ENCODE results near the gene TNS3. TPM values are rescaled to one million over a fixed set of nuclear protein-coding genes. Genes with fewer than 3 reads are reported as not detected.

The TNS3 gene
- total and polyA plus RNA-seq, 2 donors (not counting 1 experiment from before 2014, with no cell fraction given), result 11.4 to 77.5 TPM

GRCh38 chr7:47539398-47540052 lies 42.4 kb downstream of the TNS3 start:
- ATAC-seq (ENCODE audit: low read depth) (no peak), DNase-seq (no peak)
- no peak overlapping the region for H3K27ac Mint-ChIP-seq
- TF ChIP-seq CTCF (IDR thresholded peaks at IDR 0.05) (no peak), EZH2 (IDR thresholded peaks at IDR 0.05; ENCODE audit: borderline replicate concordance, insufficient read depth, low read depth, low read length, poor library complexity, severe bottlenecking) (no peak)
- H4K20me1 ChIP-seq (ENCODE audit: control insufficient read depth, insufficient read depth, low read length, poor library complexity, severe bottlenecking), result peaks cover 22% of the 10 kb centered on the region
- H3K27me3 Mint-ChIP-seq, result peaks cover 5% of the 10 kb centered on the region
- H3K4me1 ChIP-seq (ENCODE audit: control insufficient read depth in 2 of 2, insufficient read depth in 2 of 2, low read length in 2 of 2), result peaks cover 17 to 26% of the 10 kb centered on the region in 2 donors
- no peak overlapping the region for H3K4me2 ChIP-seq (replicated peaks; ENCODE audit: low read depth, low read length, poor library complexity, severe bottlenecking)
- peaks cover 48% of the 10 kb centered on the region for H3K79me2 ChIP-seq (ENCODE audit: control insufficient read depth, insufficient read depth, low read length)
- H3K4me3 Mint-ChIP-seq, result no peak overlapping the region
- peaks cover 0 to 19% (median 7%) of the 10 kb centered on the region in 4 experiments for H3K27me3 ChIP-seq (replicated peaks in 1 of 4; ENCODE audit: control extremely low read depth in 1 of 4, control insufficient read depth in 3 of 4, insufficient read depth in 4 of 4, low read length in 3 of 4)
- ChIA-PET CTCF (interaction anchor here (1.3 kb wide), 1 partner anchor 58 kb away, joined by 5 read pairs; no protein-coding TSS in a partner anchor), POLR2A (no interaction called here)
- H3K27ac ChIP-seq (ENCODE audit: low read length in 2 of 2), result no peak overlapping the region
- no peaks in the 10 kb centered on the region for H3K36me3 ChIP-seq (replicated peaks in 1 of 2; ENCODE audit: control extremely low read depth in 1 of 2, control insufficient read depth in 1 of 2, extremely low read depth in 1 of 2, insufficient read depth in 2 of 2, low read length in 1 of 2)
- peaks cover 59% of the 10 kb centered on the region for H3K4me1 Mint-ChIP-seq
- no peak overlapping the region for H3K9ac ChIP-seq (ENCODE audit: low read length)
- intact Hi-C loops (cut with micrococcal nuclease), result no loop called here
- H3K9me3 Mint-ChIP-seq (ENCODE audit: insufficient read depth), result no peaks in the 10 kb centered on the region
- no peak overlapping the region for H3K4me3 ChIP-seq (ENCODE audit: control extremely low read depth in 1 of 5, extremely low read depth in 1 of 5, insufficient read depth in 1 of 5, low read depth in 2 of 5, low read length in 4 of 5)
- peaks cover 0 to 4% (median 0%) of the 10 kb centered on the region in 3 donors for H3K9me3 ChIP-seq (ENCODE audit: control extremely low read depth in 1 of 3, control insufficient read depth in 2 of 3, insufficient read depth in 1 of 3, low read length in 2 of 3)
- no peak overlapping the region for H2AFZ ChIP-seq (ENCODE audit: insufficient read depth, low read depth, low read length, poor library complexity, severe bottlenecking)
- WGBS (ENCODE audit: insufficient coverage), result 97% methylated on average over 7 of the region's 9 CpGs

DNA sequence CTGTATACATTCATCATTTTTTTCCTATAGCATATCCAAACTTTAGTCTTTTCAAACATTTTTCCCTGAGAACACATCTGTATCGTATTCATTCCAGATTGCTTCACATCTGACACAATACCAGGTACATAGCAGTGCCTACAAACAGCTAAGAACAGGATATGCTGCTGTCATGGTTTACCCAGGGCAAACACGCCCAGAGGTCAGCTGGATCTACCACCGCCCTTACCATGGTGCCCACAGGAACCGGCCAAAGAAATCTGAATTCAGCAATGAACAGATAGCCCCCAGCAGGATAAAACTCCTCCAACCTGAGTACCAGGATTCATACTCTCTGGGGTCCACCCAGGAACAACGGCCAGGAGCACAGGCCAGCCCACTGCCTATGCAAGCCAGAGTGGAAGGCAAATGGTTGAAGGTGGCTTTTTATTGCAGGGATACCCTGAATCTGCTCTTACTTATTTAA lies 43.0 kb downstream of the TNS3 start:
- Histone ChIP-seq H3K9ac (ENCODE audit: low read length) (no peak overlapping the region), H3K9me3 (ENCODE audit: control extremely low read depth in 1 of 3, control insufficient read depth in 2 of 3, insufficient read depth in 1 of 3, low read length in 2 of 3) (peaks cover 0 to 4% (median 0%) of the 10 kb centered on the region in 3 donors), H2AFZ (ENCODE audit: insufficient read depth, low read depth, low read length, poor library complexity, severe bottlenecking) (no peak overlapping the region), H3K36me3 (replicated peaks in 1 of 2; ENCODE audit: control extremely low read depth in 1 of 2, control insufficient read depth in 1 of 2, extremely low read depth in 1 of 2, insufficient read depth in 2 of 2, low read length in 1 of 2) (no peaks in the 10 kb centered on the region), H3K4me3 (ENCODE audit: control extremely low read depth in 1 of 5, extremely low read depth in 1 of 5, insufficient read depth in 1 of 5, low read depth in 2 of 5, low read length in 4 of 5) (no peak overlapping the region), H3K27ac (ENCODE audit: low read length in 2 of 2) (no peak overlapping the region), H3K79me2 (ENCODE audit: control insufficient read depth, insufficient read depth, low read length) (peaks cover 45% of the 10 kb centered on the region), H3K4me2 (replicated peaks; ENCODE audit: low read depth, low read length, poor library complexity, severe bottlenecking) (no peak overlapping the region), H3K27me3 (replicated peaks in 1 of 4; ENCODE audit: control extremely low read depth in 1 of 4, control insufficient read depth in 3 of 4, insufficient read depth in 4 of 4, low read length in 3 of 4) (peaks cover 0 to 19% (median 7%) of the 10 kb centered on the region in 4 experiments), H3K4me1 (ENCODE audit: control insufficient read depth in 2 of 2, insufficient read depth in 2 of 2, low read length in 2 of 2) (peaks cover 10 to 19% of the 10 kb centered on the region in 2 donors), H4K20me1 (ENCODE audit: control insufficient read depth, insufficient read depth, low read length, poor library complexity, severe bottlenecking) (peaks cover 22% of the 10 kb centered on the region)
- intact Hi-C loops (cut with micrococcal nuclease), result no loop called here
- Mint-ChIP-seq H3K4me3 (peak overlapping the region; percentile 2), H3K27me3 (peaks cover 5% of the 10 kb centered on the region), H3K27ac (no peak overlapping the region), H3K9me3 (ENCODE audit: insufficient read depth) (no peaks in the 10 kb centered on the region), H3K4me1 (peaks cover 55% of the 10 kb centered on the region)
- no peak for DNase-seq
- ATAC-seq (ENCODE audit: low read depth), result no peak
- TF ChIP-seq EZH2 (IDR thresholded peaks at IDR 0.05; ENCODE audit: borderline replicate concordance, insufficient read depth, low read depth, low read length, poor library complexity, severe bottlenecking) (no peak), CTCF (IDR thresholded peaks at IDR 0.05) (no peak)
- CTCF ChIA-PET, result no interaction called here
- POLR2A ChIA-PET, result no interaction called here
- WGBS (ENCODE audit: insufficient coverage), result 94% methylated on average over 4 of the region's 5 CpGs

All from B cell (primary cell).